Breast epithelium (tissue), 3 donors: ENCODE data around the gene CORO7.

Experiments
- POLR2A ChIP-seq: fragments of 450-650 bp; IDR thresholded peaks from one replicate; pipeline ENCODE4 v1.6.1; 2016; ENCODE audit warnings: antibody characterized with exemption, mild to moderate bottlenecking, moderate library complexity
- TF ChIP-seq, protein P1 (sequence below), 3 donors: fragments of 450-650 bp; IDR thresholded peaks; one replicate each; pipeline ENCODE4 v1.5.1; 2016 to 2017; ENCODE audit warnings: antibody characterized with exemption in 3 of 3, mild to moderate bottlenecking in 3 of 3, moderate library complexity in 3 of 3

DNA sequence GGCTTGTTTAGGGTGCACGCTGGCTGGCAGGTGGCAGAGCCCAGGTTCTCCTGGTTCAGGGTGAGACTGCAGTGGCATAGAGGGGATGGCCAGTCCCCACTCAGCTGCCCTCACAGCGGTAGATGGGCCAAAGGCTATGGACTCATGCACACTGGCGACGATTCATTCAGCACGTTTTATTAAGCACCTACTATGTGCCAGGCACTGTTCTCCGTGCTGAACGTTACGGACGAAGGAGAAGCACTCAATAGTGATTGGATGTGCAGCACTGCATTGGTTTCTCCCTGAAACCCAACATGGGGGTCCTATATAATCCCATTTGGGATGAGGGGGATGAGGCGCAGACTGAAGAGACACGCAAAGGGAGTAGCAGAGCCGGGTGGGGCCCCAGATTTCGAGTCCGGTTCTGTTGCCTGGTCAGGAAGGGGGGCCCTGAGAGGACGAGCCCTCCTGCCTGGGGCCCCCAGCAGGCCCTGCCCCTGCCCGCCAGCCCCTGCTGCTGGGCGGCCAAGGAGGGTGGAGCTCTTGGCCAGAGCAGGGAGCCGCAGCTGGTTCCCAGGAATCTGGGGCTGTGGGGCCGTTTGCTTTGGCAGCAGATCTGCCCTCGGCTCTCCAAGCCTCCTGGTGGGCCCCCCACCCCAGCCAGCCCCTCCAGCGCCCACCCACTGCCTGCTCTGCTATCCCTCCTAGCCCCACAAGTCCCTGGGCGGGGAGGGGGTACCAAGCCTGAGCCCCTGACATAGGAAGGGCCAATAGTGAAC lies 91.7 kb downstream of the CORO7 start:
- TF ChIP-seq, protein P1, sequence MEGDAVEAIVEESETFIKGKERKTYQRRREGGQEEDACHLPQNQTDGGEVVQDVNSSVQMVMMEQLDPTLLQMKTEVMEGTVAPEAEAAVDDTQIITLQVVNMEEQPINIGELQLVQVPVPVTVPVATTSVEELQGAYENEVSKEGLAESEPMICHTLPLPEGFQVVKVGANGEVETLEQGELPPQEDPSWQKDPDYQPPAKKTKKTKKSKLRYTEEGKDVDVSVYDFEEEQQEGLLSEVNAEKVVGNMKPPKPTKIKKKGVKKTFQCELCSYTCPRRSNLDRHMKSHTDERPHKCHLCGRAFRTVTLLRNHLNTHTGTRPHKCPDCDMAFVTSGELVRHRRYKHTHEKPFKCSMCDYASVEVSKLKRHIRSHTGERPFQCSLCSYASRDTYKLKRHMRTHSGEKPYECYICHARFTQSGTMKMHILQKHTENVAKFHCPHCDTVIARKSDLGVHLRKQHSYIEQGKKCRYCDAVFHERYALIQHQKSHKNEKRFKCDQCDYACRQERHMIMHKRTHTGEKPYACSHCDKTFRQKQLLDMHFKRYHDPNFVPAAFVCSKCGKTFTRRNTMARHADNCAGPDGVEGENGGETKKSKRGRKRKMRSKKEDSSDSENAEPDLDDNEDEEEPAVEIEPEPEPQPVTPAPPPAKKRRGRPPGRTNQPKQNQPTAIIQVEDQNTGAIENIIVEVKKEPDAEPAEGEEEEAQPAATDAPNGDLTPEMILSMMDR (IDR thresholded peaks at IDR 0.05), result no peak
- TF ChIP-seq POLR2A, result no peak
